NCI-H446 treated with DMSO at 0.1 percent for 48 hours (cell line): ENCODE data around the gene RCN1.
"Not testable (repeated sequence)": the region's sequence is repeated elsewhere in the genome, so short reads cannot be mapped to it uniquely, and the experiment has no call there.

Experiments used
- DNase-seq: peaks from one replicate; lab custom pipeline; 2025; lab: John Stamatoyannopoulos, UW

RCN1 gene

DNA sequence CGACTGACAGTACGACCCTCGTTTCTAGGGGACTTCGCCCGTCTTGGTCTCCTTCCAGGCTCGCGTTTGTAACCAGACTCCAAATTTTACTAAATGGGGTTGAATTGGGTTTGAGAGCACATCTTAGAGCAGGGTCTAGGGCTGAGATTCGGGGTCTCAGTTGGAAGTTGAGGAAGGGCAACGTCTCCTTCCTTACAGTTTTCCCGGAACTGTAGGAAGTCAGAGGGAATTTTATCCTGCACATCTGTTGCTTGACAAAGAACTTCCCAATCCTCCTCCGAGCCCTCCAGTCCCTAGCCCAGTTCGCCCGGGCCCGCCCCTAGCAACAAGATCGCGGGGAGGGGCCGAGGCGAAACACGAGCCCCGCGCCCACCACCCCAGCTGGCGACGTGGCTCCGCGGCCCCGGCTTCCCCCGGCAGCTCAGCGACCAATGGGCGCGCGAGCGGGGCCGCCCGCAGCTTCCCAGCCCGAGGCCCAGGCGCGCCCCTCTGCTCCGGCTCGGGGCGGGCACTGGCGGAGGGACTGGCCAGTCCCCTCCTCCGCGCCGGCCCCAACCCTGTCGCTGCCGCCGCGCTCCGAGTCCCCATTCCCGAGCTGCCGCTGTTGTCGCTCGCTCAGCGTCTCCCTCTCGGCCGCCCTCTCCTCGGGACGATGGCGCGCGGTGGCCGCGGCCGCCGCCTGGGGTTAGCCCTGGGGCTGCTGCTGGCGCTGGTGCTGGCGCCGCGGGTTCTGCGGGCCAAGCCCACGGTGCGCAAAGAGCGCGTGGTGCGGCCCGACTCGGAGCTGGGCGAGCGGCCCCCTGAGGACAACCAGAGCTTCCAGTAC, at the start of gene RCN1:
RCN1 (plus strand) TSS at position 530 of the 826 bp plus-strand sequence; CDS start at position 653, 123 bp downstream.
- peak; percentile 60 for DNase-seq

DNA sequence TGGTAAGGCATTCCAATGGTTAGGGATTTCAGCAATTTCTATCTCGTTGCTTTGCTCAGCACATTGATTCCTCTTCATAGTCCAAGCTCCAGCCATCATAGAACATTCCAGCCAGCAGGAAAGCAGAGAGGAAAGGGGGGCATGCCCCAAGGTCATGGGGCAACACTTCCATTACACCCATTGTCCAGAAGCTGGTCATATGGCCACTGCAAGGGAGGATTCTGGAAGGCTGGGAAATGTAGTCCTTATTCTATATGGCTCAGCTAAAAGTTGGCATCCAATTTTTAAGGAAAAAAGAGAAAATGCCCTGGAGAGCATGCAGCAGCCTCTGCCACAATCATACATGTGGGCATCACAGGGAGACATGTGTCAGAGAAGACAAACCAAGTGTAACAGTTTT, 47.1 kb upstream of the RCN1 start:
- no peak for DNase-seq

DNA sequence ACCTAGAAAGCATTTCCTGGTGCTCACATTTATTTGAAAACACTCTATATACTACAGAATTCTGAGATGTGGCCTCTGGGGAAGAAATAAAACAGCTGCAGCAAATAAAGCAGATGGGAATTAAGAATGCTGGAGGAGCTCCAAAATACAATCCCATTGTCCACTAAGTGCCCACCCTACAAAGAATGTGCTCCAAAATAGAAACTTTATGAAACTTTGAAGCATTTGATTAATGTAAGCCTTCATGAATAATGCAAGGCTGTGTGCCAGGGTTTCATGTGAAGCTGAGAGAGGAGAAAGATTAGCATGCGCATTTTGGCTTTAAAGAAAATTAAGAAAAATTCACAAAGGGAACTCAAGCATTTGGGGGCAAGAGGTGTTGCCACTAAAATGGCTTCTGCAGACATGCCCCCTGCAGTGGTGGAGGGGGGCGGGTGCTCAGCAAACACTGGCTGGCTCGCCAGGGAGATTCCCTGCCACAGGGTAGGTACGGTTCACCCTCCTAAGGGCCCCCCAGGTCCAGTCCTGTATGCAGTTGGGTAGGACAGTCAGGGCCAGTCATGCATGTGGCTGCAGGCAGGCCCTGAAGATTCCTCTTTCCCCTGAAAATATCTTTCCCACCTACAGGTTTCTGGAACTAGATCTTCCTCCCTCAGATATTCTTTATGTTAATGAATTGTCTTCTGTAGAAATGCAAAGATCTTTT, 46.6 kb upstream of the RCN1 start:
- no peak for DNase-seq

DNA sequence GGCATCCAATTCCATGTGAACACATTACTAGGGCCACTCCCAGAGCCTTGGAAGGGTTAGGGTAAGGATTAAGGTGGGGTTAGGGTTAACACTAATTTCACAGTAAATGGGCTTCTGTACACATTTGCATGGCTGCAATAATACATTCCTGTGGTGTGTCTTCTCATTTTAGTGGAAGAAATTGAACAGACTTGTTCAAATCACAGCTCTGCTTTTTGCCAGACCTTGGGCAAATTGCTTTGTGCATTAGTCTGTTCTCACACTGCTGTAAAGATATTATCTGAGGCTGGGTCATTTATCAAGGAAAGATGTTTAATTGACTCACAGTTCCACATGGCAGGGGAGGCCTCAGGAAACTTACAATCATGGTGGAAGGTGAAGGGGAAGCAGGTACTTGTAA, 45.4 kb upstream of the RCN1 start:
- DNase-seq = no peak

DNA sequence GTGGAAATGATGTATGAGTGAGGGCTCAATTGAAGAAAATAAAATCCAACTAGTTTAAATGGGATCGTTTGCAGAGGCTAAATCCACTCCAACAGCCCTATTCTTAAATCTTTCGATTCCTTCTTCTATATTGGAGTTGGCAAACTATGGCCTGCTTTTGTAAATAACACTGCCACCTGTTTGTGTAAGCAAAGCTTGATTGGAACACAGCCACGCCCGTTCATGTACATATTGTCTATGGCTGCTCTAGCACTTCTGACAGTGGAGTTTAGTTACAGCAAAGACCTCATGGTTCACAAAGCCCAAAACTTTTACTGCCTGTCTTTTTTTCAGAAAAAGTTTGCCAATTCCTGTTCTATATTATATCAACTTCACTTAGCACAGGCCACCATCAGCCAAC, 40.6 kb upstream of the RCN1 start:
- DNase-seq = no peak

DNA sequence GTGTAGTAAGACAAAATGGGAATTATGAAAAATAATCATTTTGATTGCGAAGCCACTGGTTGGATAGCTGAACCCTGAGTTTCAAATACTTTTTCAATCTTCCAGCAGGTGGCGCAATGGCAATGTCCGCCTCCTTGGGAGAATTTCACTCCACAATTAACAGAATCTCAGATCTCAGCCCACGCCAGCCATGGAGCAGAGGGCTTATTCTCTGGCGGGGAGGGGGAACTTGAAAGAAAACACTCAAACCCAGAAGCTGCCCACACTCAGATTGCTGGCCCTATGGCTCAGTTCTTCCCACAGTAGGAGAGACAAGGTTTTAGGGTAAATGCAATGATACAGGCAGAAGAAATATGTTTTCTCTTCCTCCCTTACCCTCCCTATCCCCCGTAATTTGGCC, 38.7 kb upstream of the RCN1 start:
- DNase-seq = no peak

DNA sequence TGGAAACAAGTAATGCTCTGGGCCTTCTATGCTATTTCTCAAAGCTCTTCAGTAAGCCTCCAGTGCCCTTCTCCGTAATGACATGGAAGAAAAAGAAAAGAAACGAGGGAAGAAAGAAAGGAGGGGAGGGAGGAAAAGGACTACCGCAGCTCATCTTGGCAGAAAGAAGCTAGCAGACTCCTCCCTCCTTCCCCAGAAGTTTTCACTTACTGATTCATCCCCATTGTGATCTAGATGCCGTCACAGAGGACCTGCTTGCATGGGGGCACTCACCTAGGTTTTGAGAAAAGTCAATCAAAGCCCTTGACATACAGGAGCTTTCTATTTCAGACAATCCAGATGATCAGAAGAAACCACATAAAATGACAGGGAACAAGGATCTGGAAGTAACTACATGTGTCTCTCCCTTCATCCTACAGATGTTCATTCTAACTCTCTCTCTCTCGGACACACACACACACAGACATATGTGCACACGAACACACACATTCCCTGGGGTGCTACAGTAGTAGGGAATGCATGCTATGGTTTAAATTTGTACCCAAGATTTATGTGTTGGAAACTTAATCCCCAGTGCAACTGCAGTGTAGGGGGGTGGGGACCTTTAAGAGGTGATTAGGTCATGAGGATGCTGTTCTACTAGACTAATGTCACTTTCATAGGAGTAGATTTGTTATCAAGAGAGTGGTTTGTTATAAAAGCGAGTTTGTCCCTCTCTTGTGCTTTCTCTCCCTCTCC, 37.6 kb upstream of the RCN1 start:
- DNase-seq = no peak

DNA sequence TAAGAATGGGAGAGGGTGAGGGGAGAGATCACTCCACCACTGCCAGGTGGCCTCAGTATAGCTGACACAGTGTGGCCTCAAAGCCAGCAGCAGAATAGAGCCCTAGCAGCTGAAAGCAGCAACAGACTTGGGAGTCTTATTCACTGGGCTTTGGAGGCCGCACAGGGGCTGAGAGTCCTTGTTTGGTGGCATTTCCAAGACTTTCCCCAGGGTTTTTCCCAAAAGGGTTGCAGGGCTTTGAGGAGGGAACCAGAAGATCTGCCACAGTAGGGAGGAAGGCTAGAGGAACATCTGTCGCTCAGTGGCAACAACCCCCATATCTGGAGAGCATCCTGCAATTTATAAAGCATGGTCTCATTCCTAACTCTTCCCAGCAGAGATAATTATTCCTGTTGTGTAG, 35.0 kb upstream of the RCN1 start:
- no peak for DNase-seq

DNA sequence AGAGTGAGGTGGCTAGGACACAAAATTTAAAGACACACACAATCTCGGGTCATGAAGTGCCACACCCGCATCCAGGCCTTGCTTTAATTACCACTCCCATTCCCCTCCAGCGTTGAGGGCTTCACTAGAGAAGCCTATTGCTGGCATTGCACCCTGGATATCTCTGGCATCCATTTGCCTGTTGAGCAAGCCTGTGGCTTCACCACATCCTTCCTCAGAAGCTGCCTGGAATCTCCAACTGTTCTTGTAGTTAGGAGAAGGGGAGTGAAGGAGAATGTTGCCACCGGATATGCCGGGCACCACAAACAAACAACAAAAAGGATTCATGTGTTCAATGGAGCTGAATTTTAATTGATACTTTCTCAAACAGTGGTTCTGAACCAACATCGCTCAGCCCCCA, 34.4 kb upstream of the RCN1 start:
- peak; percentile 10 for DNase-seq

DNA sequence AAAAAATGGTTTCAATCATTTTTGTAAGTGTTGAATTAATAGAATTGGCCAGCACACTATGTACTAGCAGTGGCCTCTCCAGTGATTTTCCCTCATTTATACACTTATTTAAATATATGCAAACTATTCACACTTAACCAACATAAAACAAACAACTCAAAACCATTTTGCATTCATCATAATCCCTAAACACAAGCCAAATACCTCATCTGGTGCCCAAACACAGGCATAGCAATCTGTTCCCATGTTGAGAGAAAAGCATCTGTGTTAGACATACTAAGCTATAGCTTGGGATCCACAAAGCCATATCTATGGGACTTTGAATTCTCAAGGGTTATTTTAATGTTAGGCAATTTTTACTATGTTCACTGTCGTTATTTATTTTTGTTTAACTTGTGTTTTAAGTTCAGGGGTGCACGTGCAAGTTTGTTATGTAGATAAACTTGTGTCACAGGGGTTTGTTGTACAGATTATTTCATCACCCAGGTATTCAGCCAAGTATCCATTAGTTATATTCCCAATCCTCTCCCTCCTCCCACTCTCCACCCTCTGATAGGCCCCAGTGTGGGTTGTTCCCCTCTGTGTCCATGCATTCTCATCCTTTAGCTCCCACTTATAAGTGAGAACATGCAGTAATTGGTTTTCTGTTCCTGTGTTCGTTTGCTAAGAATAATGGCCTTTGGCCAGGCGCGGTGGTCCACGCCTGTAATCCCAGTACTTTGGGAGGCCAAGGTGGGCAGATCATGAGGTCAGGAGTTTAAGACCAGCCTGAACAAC, 31.0 kb upstream of the RCN1 start:
- DNase-seq = no peak

DNA sequence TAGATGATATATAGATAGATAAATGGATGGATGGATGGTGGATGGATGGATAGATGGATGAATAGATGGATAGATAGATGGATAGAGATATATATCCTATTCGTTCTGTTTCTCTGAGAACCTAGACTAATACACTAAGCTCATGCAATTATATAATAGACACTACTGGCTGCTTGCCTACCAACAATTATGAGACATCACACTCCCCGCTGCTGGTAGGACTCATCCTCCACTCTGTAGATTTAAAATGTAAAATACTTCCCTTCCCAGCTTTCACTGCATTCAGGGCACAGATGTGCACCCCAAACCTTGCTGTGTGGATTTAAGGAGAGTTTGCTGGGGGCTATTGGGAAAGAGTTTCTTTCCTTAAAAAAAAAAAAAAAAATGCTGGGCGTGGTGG, 28.3 kb upstream of the RCN1 start:
- DNase-seq = no peak

DNA sequence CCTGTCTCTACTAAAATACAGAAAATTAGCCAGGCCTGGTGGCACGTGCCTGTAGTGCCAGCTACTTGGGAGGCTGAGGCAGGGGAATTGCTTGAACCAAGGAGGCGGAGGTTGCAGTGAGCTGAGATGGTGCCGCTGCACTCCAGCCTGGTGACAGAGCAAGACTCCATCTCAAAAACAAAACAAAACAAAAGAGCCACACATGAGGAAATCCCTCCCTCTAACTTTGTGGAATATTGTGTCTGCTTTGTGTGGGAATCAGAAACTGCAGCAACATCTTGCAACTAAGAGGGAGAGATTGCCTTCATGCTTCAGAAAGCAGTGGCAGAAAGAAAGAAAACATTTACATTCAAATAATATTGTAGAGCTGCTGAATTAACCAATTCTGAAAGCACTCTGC, 27.8 kb upstream of the RCN1 start:
- not testable (repeated sequence) for DNase-seq

DNA sequence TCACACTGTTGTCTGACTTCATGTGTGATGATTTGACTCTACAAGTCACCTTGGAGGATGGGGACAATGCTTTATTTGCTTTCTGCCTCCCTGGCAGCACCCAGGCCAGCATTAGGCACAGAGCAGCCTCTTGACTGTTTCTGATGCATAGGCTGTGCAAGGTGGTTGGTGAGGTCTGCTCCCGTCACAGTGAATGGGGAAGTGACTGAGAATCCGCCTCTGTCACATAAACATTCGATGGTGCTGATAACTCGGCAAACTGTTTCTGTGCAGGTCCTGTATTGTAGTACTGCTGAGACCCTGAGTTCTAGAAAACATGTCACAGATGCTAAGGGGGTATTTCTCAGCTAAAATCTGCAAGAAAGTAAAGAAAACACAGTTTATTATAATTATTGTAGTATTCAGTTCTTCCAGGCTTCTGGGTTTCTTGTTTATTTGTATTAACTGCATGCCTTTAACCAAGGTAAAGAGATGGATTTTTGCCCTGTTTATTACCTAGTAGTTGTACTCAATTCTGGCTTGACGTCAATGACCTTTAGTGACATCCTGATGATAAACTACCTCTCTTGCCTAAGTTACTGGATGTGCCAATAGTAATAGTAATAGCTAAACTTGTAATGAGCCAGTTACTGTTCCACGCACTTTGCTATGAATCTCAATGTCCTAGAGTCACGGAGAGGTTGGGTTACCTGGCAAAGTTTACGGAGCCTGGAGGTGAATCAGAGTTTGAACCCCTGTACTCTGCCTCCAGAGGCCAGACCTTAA, 24.8 kb upstream of the RCN1 start:
- no peak for DNase-seq

DNA sequence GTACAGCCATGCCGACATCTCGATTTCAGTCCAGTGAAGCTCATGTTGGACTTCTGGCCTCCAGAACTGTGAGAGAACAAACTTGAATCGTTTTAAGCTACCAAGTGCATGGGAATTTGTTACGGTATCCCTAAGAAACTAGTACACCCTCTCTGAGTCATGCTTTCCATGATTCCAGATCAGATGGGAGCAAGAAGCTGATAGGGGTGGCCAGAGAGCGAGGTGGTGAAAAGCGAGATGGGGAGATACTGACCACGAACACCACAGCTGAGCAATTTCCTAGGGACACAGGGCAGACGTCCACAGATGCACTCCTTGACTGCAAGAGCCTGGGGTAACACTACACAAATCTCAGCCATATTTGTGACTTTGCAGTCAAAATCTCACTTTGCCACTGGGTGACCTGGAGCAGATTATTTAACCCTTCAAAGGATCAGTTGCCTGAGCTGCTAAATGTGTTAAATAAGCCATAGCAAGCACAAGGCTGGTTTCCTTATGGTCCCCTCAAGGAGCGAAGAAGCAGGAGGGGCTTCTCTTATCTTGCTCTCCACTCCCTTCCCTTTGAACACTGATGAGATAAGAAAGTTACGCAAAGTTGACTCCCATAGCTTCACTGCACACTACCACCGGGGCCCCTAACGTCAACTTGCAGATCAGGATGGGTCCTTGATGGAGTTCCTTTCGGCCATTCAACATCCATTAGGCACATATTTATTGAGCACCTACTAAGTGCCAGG, 22.6 kb upstream of the RCN1 start:
- no peak for DNase-seq

DNA sequence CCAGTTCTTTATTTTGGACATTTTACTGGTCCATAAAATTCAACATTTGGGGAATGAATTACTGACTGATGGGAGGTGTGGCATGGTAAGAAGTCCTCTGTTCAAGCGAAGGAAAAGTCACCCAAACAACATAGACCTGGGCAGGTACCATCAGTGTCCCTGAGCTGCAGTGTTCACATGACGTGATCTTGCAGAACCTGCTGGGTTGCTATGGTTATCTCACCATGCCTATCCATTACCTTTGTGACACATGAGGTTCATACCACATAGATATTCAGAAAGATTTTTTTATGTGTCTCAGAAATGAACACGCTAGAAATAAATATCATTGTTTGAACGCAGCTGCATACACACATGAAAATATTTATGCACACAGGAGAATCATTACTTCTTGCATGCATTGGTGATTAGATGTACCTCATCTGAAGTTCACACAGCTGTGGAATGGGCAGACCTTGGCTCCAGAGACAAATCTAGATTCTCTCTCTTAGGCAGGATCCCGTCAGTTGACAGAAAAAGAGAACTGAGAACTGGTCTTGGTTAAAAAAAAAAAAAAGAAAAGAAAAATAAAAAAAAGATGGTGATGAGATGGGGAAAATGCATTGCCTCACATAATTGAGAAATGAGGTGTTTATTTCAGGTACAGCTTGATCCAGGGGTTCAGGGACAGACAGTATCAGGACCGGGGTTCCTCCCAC, 21.4 kb upstream of the RCN1 start:
- DNase-seq = no peak

DNA sequence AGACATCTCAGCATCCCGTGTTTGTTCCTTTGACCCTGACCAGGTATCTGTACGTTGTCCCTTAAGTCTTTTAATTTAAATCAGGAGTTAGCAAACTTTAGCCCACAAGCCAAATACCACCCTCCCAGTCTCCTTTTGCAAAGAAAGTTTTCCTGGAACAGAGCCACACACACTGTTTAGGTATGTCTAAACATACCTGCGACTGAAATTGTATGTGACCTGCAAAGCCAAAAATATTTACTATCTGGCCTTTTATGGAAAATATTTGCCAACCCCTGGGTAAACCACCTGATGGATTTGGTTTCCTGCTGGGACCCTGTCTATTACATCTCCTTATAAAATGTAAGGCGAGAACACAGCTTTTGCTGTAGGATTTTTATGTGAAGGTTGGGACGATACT, 20.2 kb upstream of the RCN1 start:
- DNase-seq = no peak

DNA sequence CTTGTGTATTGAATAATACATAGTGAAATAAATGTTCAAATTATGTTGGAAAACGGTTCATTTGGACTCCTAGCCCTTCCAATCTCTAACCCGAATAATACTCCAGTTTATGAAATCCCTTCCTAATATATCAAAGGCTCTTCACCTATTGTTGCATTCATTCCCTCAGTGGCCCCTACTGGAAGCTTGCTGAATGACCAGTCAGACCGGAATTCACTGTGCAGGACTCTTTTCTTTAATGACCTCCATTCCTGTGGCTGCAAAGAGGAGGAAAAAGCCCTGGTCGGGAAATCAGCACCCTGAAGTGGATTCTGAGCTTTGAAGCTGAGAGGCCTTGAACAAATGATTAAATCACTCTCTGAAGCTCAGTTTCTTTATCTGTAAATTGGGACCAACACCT, 19.1 kb upstream of the RCN1 start:
- no peak for DNase-seq

DNA sequence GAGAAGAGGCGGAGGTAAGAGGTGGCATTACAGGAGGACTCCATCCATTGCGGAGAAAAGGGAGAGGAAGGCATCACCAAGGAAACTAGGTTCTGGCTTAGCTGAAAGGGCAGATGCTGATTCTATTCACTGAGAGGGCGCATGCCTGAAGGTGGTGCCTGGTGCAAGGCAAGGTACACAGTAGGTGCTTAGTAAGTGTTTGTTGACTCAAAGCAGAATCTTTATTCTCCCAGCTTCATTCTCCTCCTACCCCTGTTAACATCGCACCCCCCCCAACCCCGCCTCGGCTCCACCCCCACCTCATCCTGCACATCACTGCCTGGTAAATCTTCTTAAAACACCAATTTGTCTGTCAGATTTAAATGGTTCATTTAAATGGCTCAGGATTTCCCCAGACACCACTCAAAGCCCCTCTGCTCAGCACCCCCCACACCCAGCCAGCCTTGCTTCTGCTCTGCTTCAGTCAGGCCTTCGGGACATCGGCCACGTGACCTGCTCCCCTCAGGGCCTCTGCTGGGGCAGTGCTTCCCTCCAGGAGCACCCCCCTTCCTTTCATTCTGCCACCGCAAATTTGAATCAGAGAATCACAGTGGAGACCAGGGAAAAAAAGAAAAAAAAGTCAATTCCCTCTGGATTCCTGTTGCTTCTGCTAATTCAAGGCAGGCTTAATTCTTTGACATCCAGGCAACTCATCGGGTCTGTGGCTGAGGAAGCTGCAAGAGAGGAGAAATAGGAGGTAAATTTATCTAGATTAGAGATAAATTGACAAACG, 17.8 kb upstream of the RCN1 start:
- DNase-seq = no peak

DNA sequence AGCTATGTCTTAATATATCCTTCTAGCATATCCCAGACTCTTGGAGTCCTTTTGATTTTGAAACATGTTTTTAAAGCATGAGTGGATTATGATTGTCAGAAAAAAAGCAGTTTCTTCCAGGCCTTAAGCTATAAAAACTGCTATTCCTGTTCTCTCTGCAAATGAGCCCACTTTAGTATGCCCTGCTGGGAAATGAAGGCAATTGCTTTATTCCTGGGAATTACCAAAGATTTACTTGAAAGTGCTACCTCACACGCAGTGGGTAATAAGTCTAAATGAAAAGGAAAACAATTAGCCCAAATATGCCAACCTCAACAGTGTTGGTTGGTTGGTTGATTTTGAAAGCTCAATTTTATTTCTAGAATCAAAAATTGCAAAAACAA, 17.2 kb upstream of the RCN1 start:
- DNase-seq = no peak
